Subcutaneous abdominal adipose tissue (tissue), 5 donors: ENCODE data around the gene HHLA2.
"Not testable (repeated sequence)": the region's sequence is repeated elsewhere in the genome, so short reads cannot be mapped to it uniquely, and the experiment has no call there.

Source experiments
- H3K27ac ChIP-seq: one replicate; pipeline ENCODE4 v1.7.0; 2013; ENCODE audit warnings: low read depth, mild to moderate bottlenecking, inconsistent platforms, low read length, moderate library complexity
- H3K27me3 ChIP-seq, 5 donors: one replicate each; pipeline ENCODE4 v1.7.0; 2013; ENCODE audit warnings: low read length in 5 of 5, inconsistent platforms in 1 of 5; ENCODE audit not compliant: control insufficient read depth in 5 of 5, insufficient read depth in 4 of 5
- H3K36me3 ChIP-seq, 5 donors: one replicate each; pipeline ENCODE4 v1.7.0; 2013; ENCODE audit warnings: low read length in 5 of 5; ENCODE audit not compliant: control insufficient read depth in 5 of 5, insufficient read depth in 5 of 5
- H3K4me1 ChIP-seq, 5 donors: one replicate each; pipeline ENCODE4 v1.7.0; 2013; ENCODE audit warnings: low read length in 5 of 5, mild to moderate bottlenecking in 3 of 5, moderate library complexity in 1 of 5; ENCODE audit not compliant: control insufficient read depth in 5 of 5, insufficient read depth in 5 of 5
- H3K4me3 ChIP-seq, 5 donors: one replicate each; pipeline ENCODE4 v1.7.0; 2013; ENCODE audit warnings: low read length in 5 of 5, low read depth in 1 of 5
- H3K9ac ChIP-seq, 5 donors: one replicate each; pipeline ENCODE4 v1.7.0; 2013; ENCODE audit warnings: low read length in 5 of 5, mild to moderate bottlenecking in 4 of 5, moderate library complexity in 3 of 5
- H3K9me3 ChIP-seq, 5 donors: one replicate each; pipeline ENCODE4 v1.7.0; 2013; ENCODE audit warnings: low read length in 5 of 5; ENCODE audit not compliant: control insufficient read depth in 5 of 5
- donor health status: healthy.
- donor health status: healthy.
- donor health status: healthy.
- donor health status: healthy.
- donor health status: healthy.

Gene HHLA2

DNA sequence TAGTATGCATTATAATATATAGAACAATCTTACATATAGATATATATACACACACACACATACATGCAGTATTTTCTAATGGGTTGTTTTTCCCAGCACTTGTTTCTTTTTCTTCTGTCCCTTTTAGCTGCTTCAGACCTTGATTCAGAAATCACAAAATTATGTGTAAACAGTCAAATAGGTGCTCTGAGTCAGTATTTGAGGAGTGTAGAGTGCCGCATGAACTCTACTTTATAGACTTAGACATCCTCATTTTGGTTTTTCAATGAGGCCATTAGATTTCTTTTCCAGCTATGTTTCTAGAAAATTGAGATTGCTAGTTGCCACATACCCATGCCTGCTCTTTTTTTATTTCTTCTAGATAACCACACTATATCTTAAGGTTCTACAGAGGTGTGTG, 58.2 kb downstream of the HHLA2 start:
- Histone ChIP-seq H3K4me1 (no peaks in the 10 kb centered on the region), H3K9ac (no peak overlapping the region), H3K4me3 (no peak overlapping the region), H3K9me3 (peaks cover 0 to 2% (median 0%) of the 10 kb centered on the region in 5 donors), H3K36me3 (no peaks in the 10 kb centered on the region), H3K27me3 (no peaks in the 10 kb centered on the region), H3K27ac (no peak overlapping the region)

DNA sequence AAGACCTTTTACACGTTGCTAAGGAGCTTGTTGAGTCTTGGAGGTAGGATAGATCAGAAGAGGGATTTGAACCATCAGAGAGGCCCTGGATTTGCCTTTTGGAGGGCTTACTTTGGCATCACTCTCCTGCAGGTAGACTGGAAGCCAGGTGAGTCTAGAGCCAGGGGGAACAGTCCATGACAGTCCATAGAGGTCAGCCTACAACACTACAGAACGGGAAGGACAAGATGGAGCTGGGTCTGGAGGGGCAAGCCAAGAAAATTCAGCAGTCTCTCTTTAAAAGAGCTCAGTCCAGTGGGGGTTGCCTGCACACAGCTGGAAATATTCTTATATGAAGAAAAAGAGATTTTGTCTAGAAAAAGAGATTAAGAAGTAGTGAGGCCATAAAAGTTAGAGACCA, 60.7 kb downstream of the HHLA2 start:
- peaks cover 0 to 2% (median 0%) of the 10 kb centered on the region in 5 donors for H3K9me3 ChIP-seq
- H3K27me3 ChIP-seq = no peaks in the 10 kb centered on the region
- H3K27ac ChIP-seq = no peak overlapping the region
- H3K4me3 ChIP-seq = no peak overlapping the region
- no peak overlapping the region for H3K9ac ChIP-seq
- H3K36me3 ChIP-seq = no peaks in the 10 kb centered on the region
- no peaks in the 10 kb centered on the region for H3K4me1 ChIP-seq

DNA sequence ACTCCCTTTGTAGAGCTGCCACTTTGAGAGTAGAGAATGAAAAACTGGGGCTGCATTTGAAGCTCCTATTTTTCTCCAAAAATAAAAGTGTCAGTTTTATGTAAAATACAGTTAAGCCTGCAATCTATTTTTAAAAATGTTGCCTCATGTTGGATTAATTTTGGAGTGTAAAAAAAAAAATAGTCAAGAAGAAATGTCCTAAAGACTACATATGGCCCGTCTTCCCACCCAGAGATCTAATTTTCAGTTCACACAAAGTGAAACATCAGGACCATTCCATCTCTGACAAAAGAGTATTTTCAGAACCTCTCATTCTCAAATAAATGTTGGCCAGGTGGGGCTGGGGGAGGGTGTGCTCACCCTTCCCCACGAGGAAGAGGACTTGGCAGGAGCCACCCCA, 62.7 kb downstream of the HHLA2 start:
- Histone ChIP-seq H3K4me3 (no peak overlapping the region), H3K9me3 (peaks cover 0 to 2% (median 0%) of the 10 kb centered on the region in 5 donors), H3K27me3 (no peaks in the 10 kb centered on the region), H3K9ac (no peak overlapping the region), H3K27ac (no peak overlapping the region), H3K4me1 (no peaks in the 10 kb centered on the region), H3K36me3 (no peaks in the 10 kb centered on the region)

GRCh38 chr3:108376026-108376425, 79.7 kb downstream of the HHLA2 start:
- no peaks in the 10 kb centered on the region for H3K4me1 ChIP-seq
- H3K4me3 ChIP-seq = no peak overlapping the region
- H3K27ac ChIP-seq = no peak overlapping the region
- H3K27me3 ChIP-seq = no peaks in the 10 kb centered on the region
- no peaks in the 10 kb centered on the region for H3K9me3 ChIP-seq
- H3K9ac ChIP-seq = no peak overlapping the region
- no peaks in the 10 kb centered on the region for H3K36me3 ChIP-seq

DNA sequence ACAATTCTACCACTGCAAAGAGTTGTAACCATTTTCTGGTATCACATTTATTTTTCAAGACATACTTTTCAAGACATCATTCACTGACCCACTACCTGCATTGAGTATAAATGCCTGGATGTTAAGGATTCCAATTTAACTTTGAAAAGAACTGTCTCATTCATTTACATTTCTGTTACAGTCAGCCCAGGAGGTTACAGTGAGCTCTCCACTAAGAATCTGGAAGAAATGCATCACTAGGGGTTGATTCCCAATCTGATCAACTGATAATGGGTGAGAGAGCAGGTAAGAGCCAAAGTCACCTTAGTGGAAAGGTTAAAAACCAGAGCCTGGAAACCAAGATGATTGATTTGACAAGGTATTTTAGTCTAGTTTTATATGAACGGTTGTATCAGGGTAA, 81.0 kb downstream of the HHLA2 start:
- Histone ChIP-seq H3K4me3 (no peak overlapping the region), H3K36me3 (no peaks in the 10 kb centered on the region), H3K27me3 (no peaks in the 10 kb centered on the region), H3K9me3 (no peaks in the 10 kb centered on the region), H3K4me1 (no peaks in the 10 kb centered on the region), H3K9ac (no peak overlapping the region), H3K27ac (no peak overlapping the region)

GRCh38 chr3:108378153-108378951, 82.0 kb downstream of the HHLA2 start:
- no peak overlapping the region for H3K9ac ChIP-seq
- H3K27ac ChIP-seq = no peak overlapping the region
- no peaks in the 10 kb centered on the region for H3K4me1 ChIP-seq
- no peak overlapping the region for H3K4me3 ChIP-seq
- H3K36me3 ChIP-seq = no peaks in the 10 kb centered on the region
- H3K27me3 ChIP-seq = no peaks in the 10 kb centered on the region
- no peaks in the 10 kb centered on the region for H3K9me3 ChIP-seq

DNA sequence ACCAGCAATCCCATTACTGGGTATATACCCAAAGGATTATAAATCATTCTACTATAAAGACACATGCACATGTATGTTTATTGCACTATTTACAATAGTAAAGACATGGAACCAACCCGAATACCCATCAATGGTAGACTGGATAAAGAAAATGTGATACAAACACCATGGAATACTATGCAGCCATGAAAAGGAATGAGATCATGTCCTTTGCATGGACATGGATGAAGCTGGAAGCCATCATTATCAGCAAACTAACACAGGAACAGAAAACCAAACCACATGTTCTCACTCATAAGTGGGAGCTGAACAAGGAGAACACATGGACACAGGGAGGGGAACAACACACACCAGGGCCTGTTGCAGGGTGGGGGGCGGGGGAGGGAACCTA, 82.6 kb downstream of the HHLA2 start:
- not testable (repeated sequence) for H3K9ac ChIP-seq, H3K4me1 ChIP-seq, H3K4me3 ChIP-seq, H3K27me3 ChIP-seq, H3K36me3 ChIP-seq, H3K27ac ChIP-seq, H3K9me3 ChIP-seq

DNA sequence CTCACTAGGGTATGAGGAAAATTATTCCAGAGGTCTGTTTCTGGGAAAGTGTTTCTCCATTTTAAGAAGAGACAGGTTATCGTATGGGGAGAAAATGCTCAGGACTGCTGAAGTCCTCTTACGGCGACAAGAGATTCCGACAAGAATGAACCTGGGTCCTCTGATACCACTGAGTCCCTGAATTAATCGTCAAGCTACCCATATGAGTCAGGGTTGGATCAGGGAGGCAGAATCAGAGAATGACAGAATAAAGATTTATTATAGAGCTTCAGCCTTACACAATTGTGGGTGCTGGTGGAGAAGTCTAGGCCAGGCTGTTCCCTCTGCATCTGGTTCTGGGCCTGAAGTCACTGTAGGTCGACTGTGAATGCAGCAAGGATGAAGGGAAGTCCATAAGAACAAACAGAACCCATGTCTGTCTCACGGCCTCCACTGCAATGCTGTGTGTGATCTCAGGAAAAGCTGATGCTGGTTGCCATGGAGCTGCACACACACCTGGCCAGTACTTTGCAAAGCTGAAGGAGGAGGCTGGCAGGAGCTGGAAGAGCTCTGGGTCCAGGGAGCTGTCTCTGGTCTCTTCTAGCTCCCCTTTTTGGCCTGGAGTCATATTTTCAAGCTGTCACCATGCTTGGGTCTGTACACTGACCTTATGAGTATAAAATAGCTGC, 83.9 kb downstream of the HHLA2 start:
- Histone ChIP-seq H3K4me1 (no peaks in the 10 kb centered on the region), H3K36me3 (no peaks in the 10 kb centered on the region), H3K27ac (no peak overlapping the region), H3K9ac (no peak overlapping the region), H3K4me3 (no peak overlapping the region), H3K9me3 (no peaks in the 10 kb centered on the region), H3K27me3 (no peaks in the 10 kb centered on the region)

- Histone ChIP-seq H3K36me3 (no peaks in the 10 kb centered on the region), H3K4me3 (no peak overlapping the region), H3K27me3 (no peaks in the 10 kb centered on the region), H3K4me1 (no peaks in the 10 kb centered on the region), H3K9me3 (no peaks in the 10 kb centered on the region), H3K9ac (no peak overlapping the region), H3K27ac (no peak overlapping the region)
Observed at GRCh38 chr3:108381529-108382140, 85.3 kb downstream of the HHLA2 start.

DNA sequence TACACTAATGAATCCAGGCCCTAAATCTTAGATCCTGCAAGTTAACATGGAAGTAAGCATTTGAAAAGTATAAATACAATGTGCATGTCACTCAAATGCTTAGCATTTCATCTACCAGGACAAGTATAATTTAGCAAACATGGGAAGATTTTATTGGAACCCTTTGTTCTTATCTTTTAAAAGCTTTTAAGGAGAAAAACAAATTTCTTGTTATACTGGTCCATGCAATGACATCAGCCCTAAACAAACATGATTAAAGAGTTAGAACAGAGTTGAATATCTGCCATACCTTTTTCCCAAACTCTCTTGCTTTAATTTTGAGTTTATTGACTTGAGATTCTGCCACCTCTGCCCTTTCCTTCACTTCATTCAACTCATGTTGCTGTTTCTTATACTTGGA, 87.0 kb downstream of the HHLA2 start:
- no peak overlapping the region for H3K9ac ChIP-seq
- no peak overlapping the region for H3K27ac ChIP-seq
- no peaks in the 10 kb centered on the region for H3K36me3 ChIP-seq
- H3K4me1 ChIP-seq = no peaks in the 10 kb centered on the region
- H3K27me3 ChIP-seq = no peaks in the 10 kb centered on the region
- H3K9me3 ChIP-seq = no peaks in the 10 kb centered on the region
- no peak overlapping the region for H3K4me3 ChIP-seq
